ENCODE results near the gene RAB36. TPM values are rescaled to one million over a fixed set of nuclear protein-coding genes. Genes with fewer than 3 reads are reported as not detected.

Gene RAB36
- total RNA-seq, 4 donors from 2014 or later = 8.8 to 28.7 (median 14.7) TPM

- Histone ChIP-seq H3K36me3 (no peaks in the 10 kb centered on the region), H3K27ac (no peak overlapping the region), H3K4me1 (no peaks in the 10 kb centered on the region), H3K4me3 (no peak overlapping the region), H3K9me3 (no peaks in the 10 kb centered on the region), H3K27me3 (no peaks in the 10 kb centered on the region)
- intact Hi-C loops (cut with DNase I; ENCODE audit: low total_unique reads) = loop anchor here (10.0 kb wide), 1 partner anchor 167 kb away; no protein-coding TSS in a partner anchor
- TF ChIP-seq, protein P1, sequence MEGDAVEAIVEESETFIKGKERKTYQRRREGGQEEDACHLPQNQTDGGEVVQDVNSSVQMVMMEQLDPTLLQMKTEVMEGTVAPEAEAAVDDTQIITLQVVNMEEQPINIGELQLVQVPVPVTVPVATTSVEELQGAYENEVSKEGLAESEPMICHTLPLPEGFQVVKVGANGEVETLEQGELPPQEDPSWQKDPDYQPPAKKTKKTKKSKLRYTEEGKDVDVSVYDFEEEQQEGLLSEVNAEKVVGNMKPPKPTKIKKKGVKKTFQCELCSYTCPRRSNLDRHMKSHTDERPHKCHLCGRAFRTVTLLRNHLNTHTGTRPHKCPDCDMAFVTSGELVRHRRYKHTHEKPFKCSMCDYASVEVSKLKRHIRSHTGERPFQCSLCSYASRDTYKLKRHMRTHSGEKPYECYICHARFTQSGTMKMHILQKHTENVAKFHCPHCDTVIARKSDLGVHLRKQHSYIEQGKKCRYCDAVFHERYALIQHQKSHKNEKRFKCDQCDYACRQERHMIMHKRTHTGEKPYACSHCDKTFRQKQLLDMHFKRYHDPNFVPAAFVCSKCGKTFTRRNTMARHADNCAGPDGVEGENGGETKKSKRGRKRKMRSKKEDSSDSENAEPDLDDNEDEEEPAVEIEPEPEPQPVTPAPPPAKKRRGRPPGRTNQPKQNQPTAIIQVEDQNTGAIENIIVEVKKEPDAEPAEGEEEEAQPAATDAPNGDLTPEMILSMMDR (IDR thresholded peaks at IDR 0.05) = no peak
- no peak for TF ChIP-seq POLR2A (IDR thresholded peaks at IDR 0.05)
- no peak for DNase-seq
Observed at GRCh38 chr22:23121424-23121823, 23.9 kb upstream of the RAB36 start.

DNA sequence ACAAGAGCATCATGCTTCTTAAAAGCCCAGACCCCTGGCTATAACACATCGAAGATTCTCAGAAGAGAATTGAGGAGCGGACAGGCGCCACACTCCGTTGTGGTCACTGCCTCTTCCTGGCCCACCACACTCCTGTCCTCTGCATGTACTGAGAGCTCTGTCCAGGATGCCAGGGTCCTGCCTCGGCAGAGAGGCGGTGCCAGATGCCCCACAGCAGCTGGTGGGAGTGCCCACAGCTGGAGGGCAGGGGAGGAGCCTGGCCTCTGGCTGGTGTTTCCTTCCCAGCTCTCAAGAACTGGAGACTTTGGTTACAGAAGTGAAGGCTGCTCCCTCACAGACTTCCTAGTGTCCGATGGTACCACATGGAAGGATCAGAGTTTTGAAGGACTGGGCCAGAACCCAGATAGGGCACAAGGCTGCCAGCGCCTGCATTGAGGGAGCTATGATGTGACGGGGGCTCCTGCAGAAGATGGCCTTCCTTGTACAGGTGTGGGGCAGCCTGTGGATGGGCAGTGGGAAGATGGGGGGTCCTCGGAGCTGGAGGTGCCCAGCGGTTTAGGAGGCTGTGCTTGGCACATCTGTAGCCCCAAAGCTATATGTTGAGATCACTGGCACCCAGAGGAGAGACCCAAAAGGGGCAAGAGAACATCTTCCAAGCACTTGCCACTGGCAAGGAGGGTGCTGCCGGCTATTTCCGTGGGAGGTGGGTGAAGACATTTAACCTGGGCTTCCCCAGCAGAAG lies 22.9 kb upstream of the RAB36 start:
- TF ChIP-seq POLR2A (IDR thresholded peaks at IDR 0.05) = no peak
- TF ChIP-seq, protein P1 (IDR thresholded peaks at IDR 0.05) = no peak
- Histone ChIP-seq H3K9me3 (no peaks in the 10 kb centered on the region), H3K4me3 (no peak overlapping the region), H3K27me3 (no peaks in the 10 kb centered on the region), H3K4me1 (no peaks in the 10 kb centered on the region), H3K27ac (no peak overlapping the region), H3K36me3 (no peaks in the 10 kb centered on the region)
- intact Hi-C loops (cut with DNase I; ENCODE audit: low total_unique reads) = loop anchor here (10.0 kb wide), 1 partner anchor 168 kb away; no protein-coding TSS in a partner anchor
- DNase-seq = no peak

GRCh38 chr22:23122992-23123803 lies 22.1 kb upstream of the RAB36 start:
- Histone ChIP-seq H3K9me3 (no peaks in the 10 kb centered on the region), H3K36me3 (no peaks in the 10 kb centered on the region), H3K27ac (no peak overlapping the region), H3K4me3 (no peak overlapping the region), H3K4me1 (no peaks in the 10 kb centered on the region), H3K27me3 (no peaks in the 10 kb centered on the region)
- intact Hi-C loops (cut with DNase I; ENCODE audit: low total_unique reads) = loop anchor here (10.0 kb wide), 1 partner anchor 168 kb away; no protein-coding TSS in a partner anchor
- TF ChIP-seq, protein P1 (IDR thresholded peaks at IDR 0.05) = no peak
- no peak for TF ChIP-seq POLR2A (IDR thresholded peaks at IDR 0.05)
- no peak for DNase-seq

DNA sequence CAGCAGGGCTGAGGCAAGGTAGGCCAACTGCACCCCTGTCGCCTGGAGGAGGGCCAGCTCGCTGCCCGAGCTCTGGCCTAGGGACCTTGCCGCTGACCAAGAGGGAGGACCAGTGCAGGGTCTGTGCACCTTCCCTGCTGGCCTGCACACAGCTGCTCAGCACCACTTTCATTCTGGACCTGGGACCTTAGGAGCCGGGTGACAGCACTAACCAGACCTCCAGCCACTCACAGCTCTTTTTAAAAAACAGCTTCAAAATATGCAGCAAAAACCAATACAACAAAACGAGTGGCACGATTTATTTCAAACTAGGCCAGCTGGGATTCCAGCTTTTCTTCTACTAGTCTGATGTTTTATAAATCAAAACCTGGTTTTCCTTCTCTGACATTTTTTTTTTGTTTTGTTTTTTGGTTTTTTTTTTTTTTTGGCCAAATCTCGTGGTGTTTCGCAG lies 21.4 kb upstream of the RAB36 start:
- no peak for DNase-seq
- Histone ChIP-seq H3K27me3 (no peaks in the 10 kb centered on the region), H3K36me3 (no peaks in the 10 kb centered on the region), H3K9me3 (no peaks in the 10 kb centered on the region), H3K27ac (no peak overlapping the region), H3K4me3 (no peak overlapping the region), H3K4me1 (no peaks in the 10 kb centered on the region)
- intact Hi-C loops (cut with DNase I; ENCODE audit: low total_unique reads) = loop anchor here (10.0 kb wide), 1 partner anchor 169 kb away; no protein-coding TSS in a partner anchor
- TF ChIP-seq, protein P1 (IDR thresholded peaks at IDR 0.05) = no peak
- TF ChIP-seq POLR2A (IDR thresholded peaks at IDR 0.05) = no peak
